Measurements from ENCODE around the gene OR4K1.

Gene OR4K1, protein sequence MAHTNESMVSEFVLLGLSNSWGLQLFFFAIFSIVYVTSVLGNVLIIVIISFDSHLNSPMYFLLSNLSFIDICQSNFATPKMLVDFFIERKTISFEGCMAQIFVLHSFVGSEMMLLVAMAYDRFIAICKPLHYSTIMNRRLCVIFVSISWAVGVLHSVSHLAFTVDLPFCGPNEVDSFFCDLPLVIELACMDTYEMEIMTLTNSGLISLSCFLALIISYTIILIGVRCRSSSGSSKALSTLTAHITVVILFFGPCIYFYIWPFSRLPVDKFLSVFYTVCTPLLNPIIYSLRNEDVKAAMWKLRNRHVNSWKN

DNA sequence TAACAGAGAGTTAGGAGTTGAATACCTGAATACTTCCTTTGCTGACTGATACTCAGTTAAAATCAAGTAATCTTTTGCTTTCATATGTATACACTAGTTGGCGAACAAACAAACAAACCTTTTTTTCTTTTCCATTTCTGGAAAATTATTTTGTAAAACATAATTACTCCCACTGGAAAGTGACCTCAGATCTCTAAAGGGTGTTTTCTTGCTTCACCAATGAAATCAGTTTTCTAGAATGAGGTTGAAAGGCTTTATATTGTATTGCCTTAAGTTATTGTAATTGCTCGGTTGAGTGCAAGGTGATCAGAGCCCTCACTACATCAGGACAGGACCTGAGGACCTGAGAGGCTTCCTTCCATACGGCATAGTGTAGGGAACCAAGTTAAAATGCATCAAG is at the start of gene OR4K1:
TSS of gene OR4K1 (plus strand) at position 301 of the 400 bp plus-strand sequence. CDS start 4,750 bp downstream, outside the sequence.
- no peaks in the 10 kb centered on the region for H4K20me1 ChIP-seq (ENCODE audit: insufficient read depth)
- no peak within 1 kb of the TSS for H2AFZ ChIP-seq (ENCODE audit: low read depth)
- H3K79me2 ChIP-seq (ENCODE audit: insufficient read depth, low read depth): no peaks in the 10 kb centered on the region
- no peaks in the 10 kb centered on the region for H3K27me3 ChIP-seq (ENCODE audit: insufficient read depth, low read depth)
- TF ChIP-seq CTCF (conservative IDR thresholded peaks at IDR 0.05; ENCODE audit: low read depth, low read length): no peak
- H3K9ac ChIP-seq: no peak within 1 kb of the TSS
- H3K4me1 ChIP-seq (ENCODE audit: low read depth, poor library complexity, severe bottlenecking): no peaks in the 10 kb centered on the region
- no peak within 1 kb of the TSS for H3K4me3 ChIP-seq (IDR thresholded peaks at IDR 0.05; ENCODE audit: insufficient read depth, low read depth, low read length)
- no peaks in the 10 kb centered on the region for H3K36me3 ChIP-seq (ENCODE audit: insufficient read depth)
- no peak within 1 kb of the TSS for H3K27ac ChIP-seq
- H3K4me2 ChIP-seq: no peak within 1 kb of the TSS

DNA sequence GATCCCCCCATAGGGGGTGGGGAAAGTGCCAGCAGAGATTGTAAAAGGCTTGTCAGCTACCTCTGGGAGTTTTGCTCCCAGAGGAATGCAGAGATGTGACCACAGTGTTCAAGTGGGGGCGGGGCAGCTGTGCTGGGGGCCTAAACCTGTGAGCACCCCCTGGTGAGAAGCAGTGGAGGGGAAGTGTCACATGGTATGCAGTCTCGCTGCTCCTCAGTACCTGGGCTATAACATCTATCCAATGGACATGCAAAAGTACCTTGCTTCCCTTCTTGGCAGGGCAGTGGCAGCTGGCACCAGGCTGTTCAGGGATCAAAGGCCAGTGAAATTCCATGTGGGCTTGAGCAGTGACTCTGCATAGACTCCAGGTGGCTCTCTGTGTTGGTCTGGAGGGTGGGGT is 35.4 kb upstream of the OR4K1 start:
- Histone ChIP-seq H3K4me1 (ENCODE audit: low read depth, poor library complexity, severe bottlenecking) (no peaks in the 10 kb centered on the region), H3K4me3 (IDR thresholded peaks at IDR 0.05; ENCODE audit: insufficient read depth, low read depth, low read length) (no peak overlapping the region), H2AFZ (ENCODE audit: low read depth) (no peak overlapping the region), H3K9ac (no peak overlapping the region), H3K27me3 (ENCODE audit: insufficient read depth, low read depth) (no peaks in the 10 kb centered on the region), H3K36me3 (ENCODE audit: insufficient read depth) (no peaks in the 10 kb centered on the region), H3K4me2 (no peak overlapping the region), H4K20me1 (ENCODE audit: insufficient read depth) (no peaks in the 10 kb centered on the region), H3K27ac (no peak overlapping the region), H3K79me2 (ENCODE audit: insufficient read depth, low read depth) (no peaks in the 10 kb centered on the region)
- no peak for TF ChIP-seq CTCF (conservative IDR thresholded peaks at IDR 0.05; ENCODE audit: low read depth, low read length)

GRCh38 chr14:19900999-19901398 is 29.7 kb upstream of the OR4K1 start:
- no peak overlapping the region for H3K4me2 ChIP-seq
- no peaks in the 10 kb centered on the region for H3K36me3 ChIP-seq (ENCODE audit: insufficient read depth)
- H3K9ac ChIP-seq: no peak overlapping the region
- no peaks in the 10 kb centered on the region for H4K20me1 ChIP-seq (ENCODE audit: insufficient read depth)
- no peaks in the 10 kb centered on the region for H3K4me1 ChIP-seq (ENCODE audit: low read depth, poor library complexity, severe bottlenecking)
- TF ChIP-seq CTCF (conservative IDR thresholded peaks at IDR 0.05; ENCODE audit: low read depth, low read length): no peak
- no peaks in the 10 kb centered on the region for H3K79me2 ChIP-seq (ENCODE audit: insufficient read depth, low read depth)
- no peaks in the 10 kb centered on the region for H3K27me3 ChIP-seq (ENCODE audit: insufficient read depth, low read depth)
- no peak overlapping the region for H3K27ac ChIP-seq
- no peak overlapping the region for H3K4me3 ChIP-seq (IDR thresholded peaks at IDR 0.05; ENCODE audit: insufficient read depth, low read depth, low read length)
- no peak overlapping the region for H2AFZ ChIP-seq (ENCODE audit: low read depth)

DNA sequence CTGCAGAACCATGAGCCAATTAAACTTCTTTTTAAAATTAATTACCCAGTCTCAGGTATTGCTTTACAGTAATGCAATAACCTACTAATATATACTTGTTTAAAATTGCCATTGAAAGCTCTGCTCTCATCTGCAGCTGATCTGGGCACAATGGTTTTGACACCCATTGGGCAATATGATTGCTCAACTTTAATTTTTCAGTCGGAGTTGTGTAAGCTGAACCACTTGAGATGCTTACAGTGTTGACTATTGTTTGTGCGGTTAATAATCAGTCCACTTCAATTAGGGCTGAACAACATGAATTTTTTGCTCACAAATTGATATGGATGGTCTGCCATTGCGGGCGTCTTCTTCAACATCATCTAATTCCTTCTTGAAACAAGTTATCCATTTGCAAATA is 28.3 kb upstream of the OR4K1 start:
- H3K4me3 ChIP-seq (IDR thresholded peaks at IDR 0.05; ENCODE audit: insufficient read depth, low read depth, low read length): no peak overlapping the region
- no peak for TF ChIP-seq CTCF (conservative IDR thresholded peaks at IDR 0.05; ENCODE audit: low read depth, low read length)
- no peak overlapping the region for H3K9ac ChIP-seq
- H3K27me3 ChIP-seq (ENCODE audit: insufficient read depth, low read depth): no peaks in the 10 kb centered on the region
- H3K27ac ChIP-seq: no peak overlapping the region
- H3K4me1 ChIP-seq (ENCODE audit: low read depth, poor library complexity, severe bottlenecking): no peaks in the 10 kb centered on the region
- no peaks in the 10 kb centered on the region for H3K36me3 ChIP-seq (ENCODE audit: insufficient read depth)
- H2AFZ ChIP-seq (ENCODE audit: low read depth): no peak overlapping the region
- no peaks in the 10 kb centered on the region for H3K79me2 ChIP-seq (ENCODE audit: insufficient read depth, low read depth)
- no peak overlapping the region for H3K4me2 ChIP-seq
- no peaks in the 10 kb centered on the region for H4K20me1 ChIP-seq (ENCODE audit: insufficient read depth)
